Neutrophil (primary cell): Measurements from ENCODE around the gene TMEM238.
A peak's percentile ranks its signal among the peaks of the same experiment; 100 is the strongest.

ENCODE experiments used
- H3K27ac ChIP-seq: fragments of 200-600 bp; sonication (generic); 2 replicates; pipeline ENCODE4 v1.5.1; 2016; ENCODE audit warnings: mild to moderate bottlenecking, moderate library complexity
- H3K27me3 ChIP-seq: fragments of 200-600 bp; sonication (generic); 2 replicates; pipeline ENCODE4 v1.6.0; 2016; ENCODE audit warnings: mild to moderate bottlenecking
- H3K36me3 ChIP-seq: fragments of 200-600 bp; sonication (generic); 2 replicates; pipeline ENCODE4 v1.5.1; 2017
- H3K4me1 ChIP-seq, 2 experiments: fragments of 200-600 bp in 1 of 2; sonication (generic) in 1 of 2; 1 replicate in 1 of 2; 2 replicates in 1 of 2; pipeline versions ENCODE4 v1.5.1 to v1.6.1; 2013 to 2016; ENCODE audit warnings: low read depth in 1 of 2, low read length in 1 of 2, mild to moderate bottlenecking in 1 of 2, moderate library complexity in 1 of 2; ENCODE audit not compliant: control insufficient read depth in 1 of 2, insufficient read depth in 1 of 2
- H3K4me3 ChIP-seq, 2 experiments: fragments of 200-600 bp in 1 of 2; sonication (generic) in 1 of 2; 1 replicate in 1 of 2; 2 replicates in 1 of 2; pipeline ENCODE4 v1.5.1; 2013 to 2016; ENCODE audit warnings: low read depth in 1 of 2, low read length in 1 of 2, mild to moderate bottlenecking in 1 of 2, moderate library complexity in 1 of 2
- H3K9me3 ChIP-seq: fragments of 200-600 bp; sonication (generic); 2 replicates; pipeline ENCODE4 v1.5.1; 2016
- TF ChIP-seq, protein P1 (sequence below): fragments of 200-600 bp; sonication (generic); IDR thresholded peaks from 2 replicates; pipeline ENCODE4 v1.5.1; 2016; ENCODE audit warnings: antibody characterized with exemption

TMEM238 gene

DNA sequence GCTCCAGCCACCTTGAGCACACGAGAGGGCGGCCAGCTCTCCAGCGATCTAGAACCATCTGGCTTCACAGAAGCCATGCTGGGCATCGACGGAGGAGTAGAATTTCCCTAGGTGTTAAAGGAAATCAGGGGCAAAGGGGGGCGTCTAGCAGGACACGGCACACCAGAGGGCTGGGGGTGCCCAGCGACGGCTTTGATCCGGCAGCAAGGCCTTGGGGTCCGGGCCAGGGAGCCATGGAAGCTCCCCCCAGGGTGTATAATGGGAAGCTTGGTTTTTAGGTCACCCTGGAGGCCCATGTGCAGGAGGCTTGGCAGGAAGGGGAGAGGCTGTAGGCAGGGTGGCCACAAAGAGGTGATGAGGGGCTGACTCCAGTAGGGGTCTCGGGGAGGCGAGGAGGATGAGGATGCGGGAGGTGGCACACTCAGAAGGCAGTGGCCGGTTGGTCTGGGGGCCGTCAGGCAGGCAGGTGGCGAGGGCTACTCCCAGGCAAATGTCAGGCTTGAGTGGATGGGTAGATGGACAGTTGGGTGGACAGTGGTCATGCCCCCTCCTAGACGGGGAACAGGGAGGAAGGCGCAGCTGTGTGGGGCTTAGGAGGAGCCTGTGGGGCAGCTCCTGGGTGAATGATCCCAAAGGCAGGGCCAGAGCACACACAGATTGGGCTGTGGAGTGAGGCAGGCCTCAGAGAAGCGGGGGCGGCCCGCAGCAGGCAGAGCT lies 38.8 kb downstream of the TMEM238 start:
- Histone ChIP-seq H3K27me3 (peaks cover 15% of the 10 kb centered on the region), H3K36me3 (peaks cover 16% of the 10 kb centered on the region), H3K4me1 (peaks cover 7 to 11% of the 10 kb centered on the region in 2 experiments), H3K27ac (no peak overlapping the region), H3K4me3 (no peak overlapping the region), H3K9me3 (no peaks in the 10 kb centered on the region)
- TF ChIP-seq, protein P1, sequence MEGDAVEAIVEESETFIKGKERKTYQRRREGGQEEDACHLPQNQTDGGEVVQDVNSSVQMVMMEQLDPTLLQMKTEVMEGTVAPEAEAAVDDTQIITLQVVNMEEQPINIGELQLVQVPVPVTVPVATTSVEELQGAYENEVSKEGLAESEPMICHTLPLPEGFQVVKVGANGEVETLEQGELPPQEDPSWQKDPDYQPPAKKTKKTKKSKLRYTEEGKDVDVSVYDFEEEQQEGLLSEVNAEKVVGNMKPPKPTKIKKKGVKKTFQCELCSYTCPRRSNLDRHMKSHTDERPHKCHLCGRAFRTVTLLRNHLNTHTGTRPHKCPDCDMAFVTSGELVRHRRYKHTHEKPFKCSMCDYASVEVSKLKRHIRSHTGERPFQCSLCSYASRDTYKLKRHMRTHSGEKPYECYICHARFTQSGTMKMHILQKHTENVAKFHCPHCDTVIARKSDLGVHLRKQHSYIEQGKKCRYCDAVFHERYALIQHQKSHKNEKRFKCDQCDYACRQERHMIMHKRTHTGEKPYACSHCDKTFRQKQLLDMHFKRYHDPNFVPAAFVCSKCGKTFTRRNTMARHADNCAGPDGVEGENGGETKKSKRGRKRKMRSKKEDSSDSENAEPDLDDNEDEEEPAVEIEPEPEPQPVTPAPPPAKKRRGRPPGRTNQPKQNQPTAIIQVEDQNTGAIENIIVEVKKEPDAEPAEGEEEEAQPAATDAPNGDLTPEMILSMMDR, result no peak

DNA sequence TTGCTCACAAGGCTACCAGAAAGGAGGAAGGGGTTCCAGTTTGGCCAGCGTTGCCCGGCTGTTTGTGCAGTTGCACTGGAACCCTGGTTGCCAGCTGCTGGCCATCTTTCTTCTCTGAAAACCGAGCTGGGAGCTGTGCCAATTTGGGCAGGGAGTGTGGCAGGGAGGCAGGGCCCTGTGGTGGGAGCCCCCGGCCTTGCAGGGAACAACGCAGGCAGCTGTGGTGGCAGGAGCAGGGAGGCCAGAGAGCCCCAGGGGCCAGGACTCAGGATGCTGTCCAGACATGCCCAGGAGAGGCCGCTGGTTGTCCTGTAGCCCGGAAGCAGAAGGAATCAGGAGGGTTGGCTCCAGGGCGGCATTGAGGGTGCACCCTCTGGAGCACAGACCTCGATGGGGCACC lies 39.6 kb downstream of the TMEM238 start:
- Histone ChIP-seq H3K9me3 (no peaks in the 10 kb centered on the region), H3K27ac (no peak overlapping the region), H3K36me3 (peaks cover 16% of the 10 kb centered on the region), H3K27me3 (peaks cover 17% of the 10 kb centered on the region), H3K4me3 (no peak overlapping the region), H3K4me1 (peaks cover 11 to 16% of the 10 kb centered on the region in 2 experiments)
- TF ChIP-seq, protein P1, result no peak

DNA sequence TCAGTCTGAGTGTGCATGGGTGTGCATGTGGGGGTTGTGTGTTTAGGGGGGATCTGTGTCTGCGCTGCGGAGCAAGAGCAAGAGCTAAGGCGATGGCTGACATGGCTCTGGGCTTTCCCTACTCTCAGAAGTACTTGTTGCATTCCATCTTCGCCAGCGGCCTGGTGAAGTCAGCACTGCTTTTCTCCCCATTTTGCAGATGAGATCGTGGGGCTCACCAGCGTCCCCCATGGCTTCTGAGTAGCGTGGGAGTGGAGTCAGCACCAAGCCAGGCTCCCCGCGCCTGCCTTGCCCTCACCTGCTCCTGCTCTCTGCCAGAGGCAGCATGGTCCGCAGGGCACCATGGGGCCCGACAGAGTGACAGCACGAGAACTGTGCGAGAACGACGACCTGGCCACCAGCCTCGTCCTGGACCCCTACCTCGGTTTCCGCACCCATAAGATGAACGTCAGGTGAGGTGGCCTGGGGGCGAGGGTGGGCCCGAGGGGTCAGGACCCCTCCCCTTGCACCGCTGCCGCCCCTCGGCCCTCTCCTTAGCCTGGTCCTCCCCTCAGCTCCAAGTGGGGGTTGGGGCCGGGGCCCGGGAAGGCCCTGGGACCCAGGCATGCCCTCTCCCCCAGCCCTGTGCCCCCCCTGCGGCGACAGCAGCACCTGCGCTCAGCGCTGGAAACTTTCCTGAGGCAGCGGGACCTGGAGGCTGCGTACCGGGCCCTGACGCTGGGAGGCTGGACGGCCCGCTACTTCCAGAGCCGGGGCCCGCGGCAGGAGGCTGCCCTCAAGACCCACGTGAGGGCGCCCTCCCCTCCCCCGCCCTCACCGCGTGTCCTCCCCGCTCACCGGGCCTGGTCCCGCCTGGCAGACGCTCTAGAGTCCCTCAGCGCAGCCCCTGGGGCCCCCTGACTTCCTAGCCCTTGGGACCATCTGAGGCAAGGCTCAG lies 42.2 kb downstream of the TMEM238 start:
- TF ChIP-seq, protein P1, result no peak

DNA sequence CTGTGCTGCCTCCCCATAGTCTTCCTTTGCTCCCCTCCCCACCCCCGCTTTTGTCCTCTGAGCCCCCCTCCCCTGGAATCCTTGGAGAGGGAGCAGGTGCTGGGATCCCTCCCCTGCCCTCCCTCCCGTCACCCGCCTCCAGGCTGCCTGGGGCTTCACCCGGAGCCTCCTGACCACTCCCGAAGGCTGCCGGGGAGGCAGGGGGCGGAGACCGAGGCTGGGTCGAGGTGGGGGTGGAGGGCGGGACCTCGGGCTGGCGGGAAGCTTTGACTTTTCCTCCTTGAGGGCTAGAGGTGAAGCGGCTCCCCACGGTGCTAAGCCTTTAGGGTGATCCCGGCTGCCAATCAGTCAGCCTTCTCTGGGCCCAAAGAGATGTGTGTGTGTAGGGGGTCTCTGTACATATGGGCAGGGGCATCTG lies 42.9 kb downstream of the TMEM238 start:
- TF ChIP-seq, protein P1, result no peak
- Histone ChIP-seq H3K27ac (no peak overlapping the region), H3K36me3 (peaks cover 4% of the 10 kb centered on the region), H3K9me3 (no peaks in the 10 kb centered on the region), H3K4me1 (peaks cover 22 to 26% of the 10 kb centered on the region in 2 experiments), H3K27me3 (peaks cover 17% of the 10 kb centered on the region), H3K4me3 (peak overlapping the region in 1 of 2 experiments; percentile 87)

More for the DNA sequence above, 42.2 kb downstream of the TMEM238 start:
- Histone ChIP-seq H3K4me3 (no peak overlapping the region), H3K4me1 (peaks cover 22 to 26% of the 10 kb centered on the region in 2 experiments), H3K9me3 (no peaks in the 10 kb centered on the region), H3K27me3 (peaks cover 17% of the 10 kb centered on the region), H3K27ac (no peak overlapping the region), H3K36me3 (peaks cover 10% of the 10 kb centered on the region)

DNA sequence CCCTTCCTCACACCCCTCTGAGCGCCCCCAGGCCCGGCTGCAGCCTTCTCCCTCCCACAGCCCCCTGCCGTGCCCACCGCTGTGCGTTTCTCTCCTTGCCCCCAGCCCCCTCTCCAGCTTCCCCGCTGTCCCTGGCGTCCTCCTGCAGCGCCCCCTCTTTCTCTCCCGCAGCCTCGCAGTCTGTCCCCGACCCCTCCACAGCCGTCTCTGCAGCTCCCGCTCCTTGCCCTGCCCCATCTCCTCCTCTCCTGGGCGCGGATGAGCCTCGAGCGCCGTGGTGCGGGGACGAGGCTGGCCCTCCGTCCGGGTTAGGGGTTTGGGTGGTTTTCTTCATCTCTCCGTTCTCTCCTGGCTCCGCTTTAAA lies 43.3 kb downstream of the TMEM238 start:
- Histone ChIP-seq H3K4me1 (peaks cover 22 to 26% of the 10 kb centered on the region in 2 experiments), H3K27ac (no peak overlapping the region), H3K9me3 (no peaks in the 10 kb centered on the region), H3K36me3 (peaks cover 4% of the 10 kb centered on the region), H3K27me3 (peaks cover 17% of the 10 kb centered on the region), H3K4me3 (peak overlapping the region in 1 of 2 experiments; percentile 87)
- TF ChIP-seq, protein P1, result no peak
